GM18861 (cell line): Measurements from ENCODE around the gene CBX7.

ENCODE experiments used
- ATAC-seq: cut with Tn5 transposase; IDR thresholded peaks from one replicate; pipeline ENCODE4 v1.9.1; 2021; ENCODE audit not compliant: unreplicated experiment

Gene CBX7

DNA sequence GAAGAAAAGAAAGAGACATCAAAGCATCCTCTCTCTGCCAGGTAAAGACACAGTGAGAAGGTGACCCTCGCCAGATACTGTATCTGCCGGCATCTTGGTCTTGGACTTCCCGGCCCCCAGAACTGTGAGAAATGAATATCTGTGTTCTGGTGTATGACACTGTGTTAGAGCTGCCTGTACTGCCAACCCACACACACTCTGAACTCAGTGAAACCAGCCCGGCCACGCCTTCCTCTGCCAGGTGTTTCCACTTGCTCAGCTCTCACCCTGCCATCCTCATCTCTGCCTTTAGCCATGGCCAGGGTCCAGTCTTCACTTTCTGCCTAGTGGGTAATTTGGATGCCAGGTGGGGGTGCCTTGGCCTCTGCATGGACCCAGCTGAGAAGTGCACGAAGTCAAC, 24.0 kb downstream of the CBX7 start:
- no peak for ATAC-seq

DNA sequence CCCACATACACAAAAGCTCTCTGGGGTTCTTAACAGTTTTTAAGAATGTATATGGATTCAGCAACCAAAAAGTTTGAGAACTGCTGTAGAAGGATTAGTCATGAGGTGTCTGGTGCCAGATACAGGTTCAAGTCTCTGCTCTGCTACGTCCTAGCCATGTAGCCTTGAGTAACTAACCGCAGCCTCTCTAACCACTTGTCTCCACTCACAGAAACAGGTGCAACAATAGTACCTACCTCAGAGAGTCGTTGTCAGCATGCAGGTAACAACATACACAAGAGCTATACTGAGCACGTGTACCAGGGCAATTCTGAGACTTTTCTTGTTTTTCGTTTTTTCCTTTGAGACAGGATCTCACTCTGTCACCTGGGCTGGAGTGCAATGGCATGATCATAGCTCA, 26.9 kb downstream of the CBX7 start:
- no peak for ATAC-seq

DNA sequence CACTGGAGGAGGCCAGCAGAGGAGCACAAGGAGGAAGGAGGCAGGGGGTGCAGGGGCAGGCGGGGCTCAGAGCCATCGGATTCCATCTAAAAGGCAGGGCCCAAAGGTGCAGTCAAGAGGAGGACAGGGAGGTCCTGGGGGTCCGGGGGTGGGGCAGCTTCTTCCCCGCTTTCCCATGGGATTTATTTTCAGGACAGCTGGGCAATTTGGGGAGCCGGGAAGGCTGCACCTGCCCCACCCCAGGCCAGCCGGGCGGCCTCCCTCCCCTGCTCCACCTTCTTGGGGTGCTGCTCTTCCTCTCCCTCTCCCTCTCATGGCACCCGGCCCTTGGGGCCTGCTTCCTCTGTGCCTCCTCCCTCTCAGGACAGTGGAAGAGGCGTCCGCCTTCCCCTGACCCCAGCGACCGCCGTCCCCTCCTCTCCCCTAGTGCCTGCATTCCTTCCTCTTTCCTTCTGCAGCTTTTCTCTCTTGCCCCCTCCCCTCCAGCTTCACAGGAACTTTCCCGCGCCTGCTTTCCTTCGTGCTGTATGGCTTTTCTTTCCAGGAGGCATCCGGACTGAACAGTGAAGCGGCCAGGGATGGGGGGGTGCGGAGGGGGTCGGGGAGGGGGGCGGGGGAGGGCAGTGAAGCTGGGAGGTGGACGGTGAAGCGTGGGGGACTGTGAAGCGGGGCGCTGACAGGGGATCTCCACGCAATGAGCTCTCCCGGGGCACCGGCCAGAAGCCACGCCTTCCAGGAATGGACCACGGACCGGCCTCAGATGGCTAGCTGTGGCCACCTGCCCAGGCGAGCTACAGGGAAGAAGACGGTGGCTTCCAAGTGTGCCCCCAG, 28.5 kb downstream of the CBX7 start:
- no peak for ATAC-seq

DNA sequence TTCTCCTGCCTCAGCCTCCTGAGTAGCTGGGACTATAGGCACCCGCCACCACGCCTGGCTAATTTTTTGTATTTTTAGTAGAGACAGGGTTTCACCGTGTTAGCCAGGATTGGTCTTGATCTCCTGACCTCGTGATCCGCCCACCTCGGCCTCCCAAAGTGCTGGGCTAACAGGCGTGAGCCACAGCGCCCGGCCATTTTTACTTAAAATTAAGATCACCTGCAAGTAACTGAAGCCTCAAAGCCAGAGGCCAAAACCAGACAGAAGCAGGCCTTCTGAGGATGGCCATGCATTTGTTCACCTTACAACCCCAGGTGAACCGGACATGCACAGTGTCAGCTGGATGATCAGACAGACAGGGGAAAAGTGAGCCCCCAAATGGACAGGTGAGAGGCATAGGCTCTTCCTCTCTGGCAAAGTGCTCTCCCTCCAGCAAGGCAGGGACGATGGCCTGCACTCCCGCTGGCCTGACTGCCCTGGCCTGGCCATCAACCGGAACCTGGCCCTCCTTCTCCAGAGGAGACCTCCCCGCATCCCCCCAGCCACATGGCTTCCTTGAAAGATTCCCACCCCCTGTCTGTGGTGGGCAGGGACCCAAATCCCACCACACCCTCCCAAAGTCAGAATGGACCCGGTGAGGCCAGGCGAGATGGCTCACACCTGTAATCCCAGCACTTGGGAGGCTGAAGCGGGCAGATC, 29.6 kb downstream of the CBX7 start:
- ATAC-seq = no peak

DNA sequence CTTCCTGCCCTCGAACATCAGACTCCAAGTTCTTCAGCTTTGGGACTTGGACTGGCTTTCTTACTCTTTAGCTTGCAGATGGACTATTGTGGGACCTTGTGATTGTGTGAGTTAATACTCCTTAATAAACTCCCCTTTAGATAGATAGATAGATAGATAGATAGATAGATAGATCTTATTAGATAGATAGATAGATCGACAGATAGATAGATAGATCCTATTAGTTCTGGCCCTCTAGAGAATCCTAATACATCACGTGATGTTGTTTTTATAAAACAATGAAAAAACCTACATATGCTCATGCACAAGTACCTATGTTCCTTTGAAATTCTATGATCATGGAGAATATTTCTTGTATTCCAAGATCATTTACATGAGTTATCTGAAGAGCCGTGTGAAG, 31.5 kb downstream of the CBX7 start:
- ATAC-seq = no peak

DNA sequence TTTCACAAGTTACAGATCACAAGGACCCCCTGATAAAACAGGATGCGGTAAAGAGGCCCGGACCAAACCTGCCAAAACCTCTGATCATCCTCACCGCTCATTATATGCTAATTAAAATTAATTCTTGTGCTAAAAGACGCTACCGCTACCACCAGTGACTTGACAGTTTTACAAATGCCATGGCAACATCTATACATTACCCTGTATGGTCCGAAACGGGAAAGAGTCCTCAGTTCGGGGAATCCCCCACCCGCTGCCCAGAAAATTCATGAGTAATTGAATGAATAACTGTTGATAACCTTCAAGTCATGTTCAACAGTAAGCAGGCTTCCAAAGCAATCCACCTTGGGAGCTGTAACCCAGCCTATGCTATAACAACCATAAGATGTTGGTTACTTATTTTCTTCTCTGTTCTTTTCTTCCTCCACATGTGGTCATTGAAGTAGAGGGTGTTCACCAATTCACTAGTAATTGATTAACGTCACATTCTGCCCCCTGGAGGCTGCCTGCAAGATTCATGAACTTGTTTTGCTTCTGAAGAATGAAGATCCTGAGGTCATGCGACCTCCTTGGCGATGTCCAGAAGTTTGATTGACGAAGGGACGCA, 34.8 kb downstream of the CBX7 start:
- no peak for ATAC-seq

DNA sequence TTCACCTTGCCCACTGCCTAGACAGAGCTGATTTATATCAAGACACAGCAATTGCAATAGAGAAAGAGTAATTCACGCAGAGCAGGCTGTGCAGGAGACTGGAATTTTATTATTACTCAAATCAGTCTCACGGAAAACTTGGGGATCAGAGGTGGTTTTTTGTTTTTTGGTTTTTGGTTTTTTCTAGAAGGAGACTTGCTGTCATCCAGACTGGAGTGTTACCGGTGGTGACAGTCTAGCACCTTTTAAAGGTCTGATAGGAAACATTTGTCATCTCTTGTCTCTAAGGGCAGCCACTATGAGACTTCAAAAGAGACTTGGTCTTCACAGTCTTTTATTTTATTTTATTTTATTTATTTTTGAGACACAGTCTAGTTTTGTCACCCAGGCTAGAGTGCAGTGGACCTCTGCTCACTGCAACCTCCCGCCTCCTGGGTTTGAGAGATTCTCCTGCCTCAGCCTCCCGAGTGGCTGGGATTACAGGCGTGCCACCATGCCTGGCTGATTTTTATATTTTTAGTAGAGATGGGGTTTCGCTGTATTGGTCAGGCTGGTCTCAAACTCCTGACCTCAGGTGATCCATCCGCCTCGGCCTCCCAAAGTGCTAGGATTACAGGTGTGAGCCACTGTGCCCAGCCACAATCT, 36.4 kb downstream of the CBX7 start:
- ATAC-seq = no peak

DNA sequence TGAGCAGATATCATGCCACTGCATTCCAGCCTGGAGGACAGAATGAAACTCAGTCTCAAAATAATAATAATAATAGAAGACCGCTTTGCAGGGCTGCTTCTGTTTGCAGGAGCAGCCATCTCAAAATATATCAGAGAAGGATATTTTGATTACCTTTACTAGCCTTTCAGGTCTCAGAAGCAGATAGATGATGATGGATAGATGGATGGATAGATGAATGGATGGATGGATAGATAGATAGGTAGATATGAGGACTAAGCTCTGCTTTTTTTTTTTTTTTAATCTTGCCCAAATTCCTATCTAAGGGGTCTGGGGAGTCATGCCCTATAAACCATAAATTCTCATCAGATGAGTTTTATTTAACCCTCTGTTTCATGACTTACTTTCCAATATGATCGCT, 36.9 kb downstream of the CBX7 start:
- no peak for ATAC-seq

DNA sequence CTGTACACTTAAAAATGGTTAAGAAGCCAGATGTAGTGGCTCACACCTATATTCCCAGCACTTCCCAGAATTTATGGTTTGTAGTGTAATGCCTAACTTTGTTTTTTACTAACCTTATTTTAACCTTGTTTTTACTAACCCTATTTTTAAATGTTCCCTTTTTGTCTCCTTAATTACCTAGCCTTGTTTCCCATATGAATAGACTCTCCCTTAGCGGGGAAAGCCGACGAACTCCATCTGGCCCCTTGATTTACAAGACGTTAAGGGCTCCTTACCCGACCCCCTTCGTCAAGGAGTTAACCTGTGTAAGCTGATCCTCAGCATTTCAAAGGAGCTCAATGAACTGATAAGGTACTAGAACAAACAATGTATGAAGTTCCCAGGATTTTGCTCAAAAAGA, 38.4 kb downstream of the CBX7 start:
- ATAC-seq = no peak

DNA sequence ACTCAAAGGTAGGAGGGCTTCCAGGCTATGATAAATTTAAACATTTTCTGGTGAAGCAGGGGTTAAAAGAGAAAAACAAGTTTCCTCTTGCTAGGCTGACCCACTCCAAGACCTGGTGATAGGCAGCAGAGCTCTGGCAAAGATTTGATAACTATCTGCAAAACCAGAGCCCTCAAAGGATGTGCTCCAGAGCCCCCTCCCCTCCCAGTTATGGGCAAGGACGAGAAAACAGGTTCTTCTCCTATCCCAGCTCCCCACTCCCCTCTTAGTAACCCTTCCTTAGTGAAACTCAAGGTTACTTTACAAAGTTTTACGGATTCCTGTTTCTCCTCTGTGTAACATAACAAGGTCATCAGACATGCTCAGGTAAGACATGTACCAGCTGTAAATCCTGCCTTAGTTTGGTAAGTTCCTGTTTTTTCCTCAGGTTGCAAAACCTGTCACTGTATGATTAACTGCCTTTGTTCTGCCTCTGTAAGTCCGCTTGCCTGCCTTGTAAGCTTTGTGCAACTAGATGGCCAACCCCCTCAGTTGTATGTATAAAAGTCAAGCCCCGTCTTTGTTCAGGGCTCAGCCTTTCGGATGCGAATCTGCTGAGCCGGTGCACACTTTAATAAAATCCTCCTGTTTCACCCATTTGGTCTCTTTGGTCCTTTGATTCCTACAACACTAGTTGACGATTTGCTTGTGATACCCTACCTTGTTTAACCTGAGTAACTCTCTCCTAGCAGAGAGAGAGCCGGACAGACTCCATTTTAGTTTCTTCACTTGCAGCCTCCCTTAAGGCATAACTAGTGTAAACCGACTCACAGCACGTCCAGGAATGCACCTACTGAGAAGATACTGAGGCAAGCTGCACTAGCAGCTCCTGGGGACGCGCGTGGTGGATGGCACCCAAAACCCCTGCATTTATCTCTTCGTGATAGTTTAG, 41.6 kb downstream of the CBX7 start:
- ATAC-seq = no peak

DNA sequence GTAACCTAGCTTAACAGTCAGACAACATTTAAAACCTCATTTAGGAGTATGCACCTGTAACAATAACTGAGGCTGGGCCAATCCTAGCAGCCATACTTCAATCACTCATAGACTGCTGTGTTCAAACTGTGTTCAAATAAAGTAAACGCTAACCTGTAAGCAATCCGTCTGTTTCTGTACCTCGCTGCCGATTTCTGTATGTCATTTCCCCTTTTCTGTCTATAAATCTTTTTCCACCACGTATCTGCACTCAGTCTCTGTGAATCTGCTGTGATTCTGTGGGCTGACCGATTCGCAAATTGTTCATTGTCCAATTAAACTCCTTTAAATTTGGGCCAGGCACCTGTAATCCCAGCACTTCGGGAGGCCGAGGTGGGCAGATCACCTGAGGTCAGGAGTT, 43.1 kb downstream of the CBX7 start:
- no peak for ATAC-seq

DNA sequence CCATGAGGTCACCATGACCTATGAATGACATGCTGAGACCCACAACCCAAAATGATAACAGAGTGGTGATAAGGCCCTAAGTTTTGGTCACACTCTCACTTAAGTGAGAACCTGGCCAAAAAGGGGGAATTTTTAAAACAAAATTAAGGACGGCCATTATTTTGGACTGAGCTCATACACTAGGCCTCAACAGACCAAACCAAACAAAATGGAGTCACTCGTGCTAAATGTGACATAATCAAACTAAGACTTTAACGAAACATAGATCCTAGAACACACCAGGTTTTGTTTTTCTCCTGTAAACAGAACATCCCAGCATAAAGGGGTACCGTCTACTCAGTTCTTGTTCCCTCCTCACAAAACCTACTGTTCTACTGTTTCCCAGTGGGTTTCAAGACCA, 44.0 kb downstream of the CBX7 start:
- ATAC-seq = no peak

DNA sequence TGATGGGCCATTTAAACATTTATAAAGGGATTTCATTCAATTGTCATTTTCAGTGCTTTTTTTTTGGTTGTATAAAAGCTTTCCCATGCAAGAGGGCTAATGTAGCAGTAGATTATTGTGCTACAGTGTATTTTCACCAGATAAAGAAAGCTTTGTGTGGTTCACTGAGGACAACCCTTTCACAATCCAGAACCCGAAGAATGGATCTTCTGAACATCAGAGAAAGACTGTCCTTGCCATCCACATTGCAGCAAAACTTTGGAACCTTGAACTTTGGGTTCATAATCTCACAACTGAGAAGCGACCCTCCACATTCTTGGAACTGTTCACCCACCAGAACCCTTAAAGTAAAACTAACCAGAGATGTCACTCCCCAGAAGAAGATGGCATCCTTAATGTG, 46.2 kb downstream of the CBX7 start:
- no peak for ATAC-seq

DNA sequence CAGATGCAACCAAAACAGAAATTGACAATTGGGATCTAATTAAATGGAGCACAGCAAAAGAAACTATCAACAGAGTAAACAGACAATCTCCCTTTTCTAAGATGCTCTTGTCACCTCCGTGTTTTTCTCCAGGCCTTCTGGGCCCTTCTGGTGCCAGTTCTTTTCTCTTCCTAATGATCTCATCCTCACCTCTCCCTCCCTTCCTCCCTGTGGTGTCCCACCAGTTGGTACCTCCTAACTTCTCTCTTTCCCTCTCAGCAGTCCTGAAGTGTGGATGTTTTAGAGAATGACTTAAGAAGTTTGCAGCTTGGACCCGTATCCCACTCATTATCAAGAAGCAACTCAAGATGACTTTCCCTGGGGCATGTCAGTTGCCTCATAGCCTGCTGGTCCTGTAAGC, 49.0 kb downstream of the CBX7 start:
- no peak for ATAC-seq

DNA sequence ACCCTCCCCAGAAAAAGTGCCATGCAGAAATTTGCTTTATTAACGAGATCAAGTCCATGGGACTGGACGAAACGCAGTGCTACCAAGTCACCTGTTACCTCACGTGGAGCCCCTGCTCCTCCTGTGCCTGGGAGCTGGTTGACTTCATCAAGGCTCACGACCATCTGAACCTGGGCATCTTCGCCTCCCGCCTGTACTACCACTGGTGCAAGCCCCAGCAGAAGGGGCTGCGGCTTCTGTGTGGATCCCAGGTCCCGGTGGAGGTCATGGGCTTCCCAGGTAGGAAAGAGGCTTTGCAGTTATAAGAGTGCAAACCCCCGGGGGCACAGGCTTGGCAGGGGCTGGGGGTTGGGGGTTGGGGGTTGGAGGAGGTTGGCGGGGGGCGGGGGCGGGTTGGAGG, 51.3 kb downstream of the CBX7 start:
- ATAC-seq = no peak

DNA sequence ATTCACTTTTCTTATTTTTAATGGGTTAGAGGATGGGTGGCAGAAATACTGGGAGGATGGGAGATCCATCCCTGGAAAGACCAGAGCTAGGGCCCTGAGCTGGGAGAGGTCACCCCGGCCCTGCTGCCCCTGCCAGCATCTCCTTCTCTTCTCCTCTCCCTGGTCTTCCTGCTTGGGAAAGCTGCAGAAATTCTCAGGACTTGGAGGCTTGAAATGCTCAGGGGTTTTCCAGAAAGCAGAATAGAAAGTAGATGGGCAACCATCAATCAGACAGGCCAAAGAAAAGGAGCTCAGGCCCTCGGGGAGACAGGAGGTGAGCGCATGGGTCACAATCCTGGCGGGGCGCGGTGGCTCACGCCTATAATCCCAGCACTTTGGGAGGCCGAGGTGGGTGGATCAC, 53.9 kb downstream of the CBX7 start:
- ATAC-seq = no peak

DNA sequence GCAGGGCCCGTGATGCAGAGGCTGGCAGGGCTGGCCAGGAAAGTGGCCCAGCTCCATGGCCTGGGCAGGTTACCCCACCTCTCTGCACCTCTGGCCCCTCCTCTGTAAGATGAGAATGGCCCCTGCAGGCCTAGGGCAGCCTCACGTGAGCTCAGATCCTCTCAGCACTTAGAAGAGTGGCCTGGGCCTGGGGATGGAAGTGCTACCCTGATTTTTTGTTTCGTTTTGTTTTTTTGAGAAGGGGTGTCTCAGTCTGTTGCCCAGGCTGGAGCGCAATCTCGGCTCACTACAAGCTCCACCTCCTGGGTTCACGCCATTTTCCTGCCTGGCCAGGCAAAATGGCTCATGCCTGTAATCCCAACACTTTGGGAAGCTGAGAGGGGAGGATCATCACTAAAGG, 54.5 kb downstream of the CBX7 start:
- no peak for ATAC-seq

DNA sequence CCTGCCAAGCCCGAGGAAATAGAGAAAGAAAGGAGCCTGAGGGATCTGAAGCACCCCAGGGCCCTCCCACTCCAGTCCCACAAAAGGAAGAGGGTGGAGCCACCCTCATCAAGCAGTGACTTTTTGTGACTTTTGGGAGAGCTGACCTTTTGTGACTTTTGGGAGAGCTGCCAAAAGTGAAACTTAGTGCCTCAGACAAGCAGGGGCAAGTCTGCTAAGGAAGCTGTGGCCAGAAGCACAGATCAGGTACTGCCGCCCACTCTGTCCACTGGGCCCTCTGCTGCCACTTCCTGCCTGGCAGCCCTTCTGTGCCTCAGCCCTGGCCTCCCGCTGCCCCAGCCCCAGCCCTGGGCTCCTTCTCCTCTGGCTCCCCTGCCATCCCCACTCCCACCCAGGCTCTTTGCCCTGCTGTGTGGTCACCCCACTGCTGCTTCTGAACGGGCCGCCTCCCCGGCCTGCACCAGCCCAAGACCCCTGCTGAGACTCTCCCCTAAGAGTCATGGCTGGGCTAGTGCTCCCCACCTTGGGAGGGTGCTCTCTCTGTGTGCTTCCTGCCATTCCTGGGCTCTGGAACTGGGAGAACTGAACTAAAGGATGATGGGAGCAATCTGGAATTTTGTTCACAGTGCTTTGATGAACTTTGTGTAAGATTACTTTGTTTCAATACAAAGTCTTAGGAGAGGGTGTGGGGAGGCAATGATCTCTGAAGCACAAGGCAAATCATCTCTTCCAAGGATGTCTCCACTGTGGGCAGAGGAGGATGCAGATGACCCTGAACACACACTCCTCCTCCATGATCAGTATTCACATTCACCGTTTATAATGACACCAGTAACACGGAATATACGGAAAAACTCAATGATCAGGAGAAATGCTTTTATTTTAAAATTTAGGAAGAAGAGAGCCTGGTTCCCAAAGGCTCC, 55.1 kb downstream of the CBX7 start, which contains the start of gene APOBEC3H:
TSS of gene APOBEC3H (plus strand) at position 147 of the 923 bp plus-strand sequence. CDS start 3,035 bp downstream, outside the sequence.
- ATAC-seq = no peak

DNA sequence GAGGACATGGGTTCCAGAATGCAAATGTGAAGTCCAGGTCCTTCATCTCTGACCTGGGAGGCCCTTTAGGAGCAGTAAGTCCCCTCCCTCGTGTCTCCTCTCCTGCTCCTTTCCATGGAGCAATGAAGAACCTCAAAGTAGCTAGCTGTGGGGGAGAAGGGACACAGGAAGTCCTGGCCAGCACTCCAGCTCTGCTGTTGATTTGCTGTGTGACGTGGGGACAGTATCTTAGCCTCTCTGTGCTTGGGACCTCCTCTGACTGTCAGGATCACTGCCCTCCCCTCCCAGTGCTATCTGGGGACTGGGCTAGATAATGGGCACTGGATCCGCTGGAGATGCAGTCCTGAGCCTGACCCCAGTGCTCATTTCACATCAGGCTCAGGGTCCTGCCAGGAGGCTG, 56.5 kb downstream of the CBX7 start:
- no peak for ATAC-seq
